Breast epithelium (tissue), 4 donors: ENCODE measurements around the gene EHD3. TPM values are rescaled to one million over a fixed set of nuclear protein-coding genes. Genes with fewer than 3 reads are reported as not detected.

Source experiments
- DNase-seq, 2 donors: peaks; one replicate each; pipeline ENCODE4 v3.0.0-alpha.2; 2019; ENCODE audit warnings: low spot score in 2 of 2
- H3K27ac ChIP-seq, 2 donors: fragments of 200-600 bp; sonication (generic) in 1 of 2; one replicate each; pipeline ENCODE4 v1.5.1; 2016 to 2019; ENCODE audit warnings: mild to moderate bottlenecking in 1 of 2
- H3K27me3 ChIP-seq, 2 donors: fragments of 200-600 bp; sonication (generic) in 1 of 2; one replicate each; pipeline versions ENCODE4 v1.5.1 to v1.6.0; 2017 to 2019; ENCODE audit warnings: control low read depth in 1 of 2, mild to moderate bottlenecking in 1 of 2
- H3K36me3 ChIP-seq: fragments of 200-600 bp; one replicate; pipeline ENCODE4 v1.5.1; 2019
- H3K4me1 ChIP-seq, 2 donors: fragments of 200-600 bp; sonication (generic); one replicate each; pipeline ENCODE4 v1.5.1; 2016 to 2019; ENCODE audit warnings: control low read depth in 1 of 2
- H3K4me3 ChIP-seq, 3 donors: fragments of 200-600 bp; sonication (generic); 1 replicate in 2 of 3; 2 replicates in 1 of 3; pipeline ENCODE4 v1.5.1; 2016 to 2019; ENCODE audit warnings: mild to moderate bottlenecking in 3 of 3, moderate library complexity in 2 of 3
- H3K9me3 ChIP-seq, 2 donors: fragments of 200-600 bp; sonication (generic) in 1 of 2; one replicate each; pipeline ENCODE4 v1.5.1; 2016 to 2019; ENCODE audit warnings: control low read depth in 1 of 2
- POLR2A ChIP-seq: fragments of 450-650 bp; IDR thresholded peaks from one replicate; pipeline ENCODE4 v1.6.1; 2016; ENCODE audit warnings: antibody characterized with exemption, mild to moderate bottlenecking, moderate library complexity
- POLR2AphosphoS5 ChIP-seq, 3 donors: sonication (generic); formaldehyde crosslinking; IDR thresholded peaks; one replicate each; pipeline ENCODE4 v1.6.1; 2017; ENCODE audit warnings: antibody characterized with exemption in 3 of 3
- intact Hi-C: fragments of 100-400 bp; cut with DNase I; formaldehyde crosslinking; loops from one replicate; pipeline ENCODE4 v1.15.1; 2023; ENCODE audit warnings: low total_unique reads
- total RNA-seq, 3 donors: library from RNA; depleted of rRNA; stranded (reverse); fragments of >200 nt; gene quantifications; one replicate each; pipeline ENCODE4 v1.1.0, GENCODE V29; 2016
- TF ChIP-seq, protein P1 (sequence below), 3 donors: fragments of 450-650 bp; IDR thresholded peaks; one replicate each; pipeline ENCODE4 v1.5.1; 2016 to 2017; ENCODE audit warnings: antibody characterized with exemption in 3 of 3, mild to moderate bottlenecking in 3 of 3, moderate library complexity in 3 of 3

EHD3 gene
- total RNA-seq, 3 donors from 2014 or later = 2.7 to 10.1 (median 9.2) TPM

DNA sequence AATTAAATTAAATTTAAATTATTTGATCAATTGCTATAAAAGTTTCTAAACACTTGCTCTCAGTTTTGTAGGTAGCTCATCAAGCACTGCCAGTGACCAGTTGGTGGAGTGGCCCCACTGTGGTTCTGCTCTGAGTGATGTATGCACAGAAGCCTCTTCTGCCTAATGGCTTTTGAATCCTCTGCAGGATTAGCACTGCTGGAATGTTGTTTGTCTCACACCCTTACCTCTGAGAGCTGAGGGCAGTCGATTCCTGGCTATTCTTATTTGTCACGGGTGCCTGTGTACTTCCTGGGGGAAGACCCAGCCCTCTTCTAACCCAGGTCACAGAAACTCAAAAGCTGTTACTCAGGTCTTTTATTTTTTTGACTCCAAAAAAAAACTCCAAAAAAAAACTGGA, 26.2 kb upstream of the EHD3 start:
- Histone ChIP-seq H3K27ac (no peak overlapping the region), H3K9me3 (no peaks in the 10 kb centered on the region), H3K36me3 (no peaks in the 10 kb centered on the region), H3K4me1 (no peaks in the 10 kb centered on the region), H3K4me3 (no peak overlapping the region), H3K27me3 (no peaks in the 10 kb centered on the region)
- no peak for DNase-seq
- TF ChIP-seq POLR2AphosphoS5 (IDR thresholded peaks at IDR 0.05) (no peak), POLR2A (no peak)
- TF ChIP-seq, protein P1, sequence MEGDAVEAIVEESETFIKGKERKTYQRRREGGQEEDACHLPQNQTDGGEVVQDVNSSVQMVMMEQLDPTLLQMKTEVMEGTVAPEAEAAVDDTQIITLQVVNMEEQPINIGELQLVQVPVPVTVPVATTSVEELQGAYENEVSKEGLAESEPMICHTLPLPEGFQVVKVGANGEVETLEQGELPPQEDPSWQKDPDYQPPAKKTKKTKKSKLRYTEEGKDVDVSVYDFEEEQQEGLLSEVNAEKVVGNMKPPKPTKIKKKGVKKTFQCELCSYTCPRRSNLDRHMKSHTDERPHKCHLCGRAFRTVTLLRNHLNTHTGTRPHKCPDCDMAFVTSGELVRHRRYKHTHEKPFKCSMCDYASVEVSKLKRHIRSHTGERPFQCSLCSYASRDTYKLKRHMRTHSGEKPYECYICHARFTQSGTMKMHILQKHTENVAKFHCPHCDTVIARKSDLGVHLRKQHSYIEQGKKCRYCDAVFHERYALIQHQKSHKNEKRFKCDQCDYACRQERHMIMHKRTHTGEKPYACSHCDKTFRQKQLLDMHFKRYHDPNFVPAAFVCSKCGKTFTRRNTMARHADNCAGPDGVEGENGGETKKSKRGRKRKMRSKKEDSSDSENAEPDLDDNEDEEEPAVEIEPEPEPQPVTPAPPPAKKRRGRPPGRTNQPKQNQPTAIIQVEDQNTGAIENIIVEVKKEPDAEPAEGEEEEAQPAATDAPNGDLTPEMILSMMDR (IDR thresholded peaks at IDR 0.05) = no peak
- intact Hi-C loops = no loop called here

DNA sequence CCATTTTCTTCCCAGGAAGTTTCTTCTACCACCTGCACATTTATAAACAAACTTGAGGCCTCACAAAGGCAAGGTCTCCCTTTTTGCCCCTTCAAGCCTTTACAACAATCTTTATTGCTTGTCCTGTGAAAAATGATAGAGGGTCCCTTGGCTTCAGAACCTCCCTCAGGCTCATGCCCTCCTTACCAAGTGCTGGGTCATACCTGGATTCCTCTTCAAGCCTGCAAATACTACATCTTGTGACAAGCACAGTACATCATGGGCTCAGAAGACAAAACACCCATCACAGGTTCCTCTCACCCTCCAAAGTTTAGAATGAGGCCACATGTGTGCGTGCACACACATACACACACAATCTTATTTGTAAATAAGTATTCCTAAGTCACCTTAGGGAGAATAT, 25.7 kb upstream of the EHD3 start:
- intact Hi-C loops = no loop called here
- no peak overlapping the region for H3K4me3 ChIP-seq
- H3K36me3 ChIP-seq = no peaks in the 10 kb centered on the region
- H3K4me1 ChIP-seq = no peaks in the 10 kb centered on the region
- no peak for TF ChIP-seq POLR2AphosphoS5 (IDR thresholded peaks at IDR 0.05)
- no peak for TF ChIP-seq POLR2A
- TF ChIP-seq, protein P1 (IDR thresholded peaks at IDR 0.05) = no peak
- no peaks in the 10 kb centered on the region for H3K27me3 ChIP-seq
- no peaks in the 10 kb centered on the region for H3K9me3 ChIP-seq
- H3K27ac ChIP-seq = no peak overlapping the region
- no peak for DNase-seq

DNA sequence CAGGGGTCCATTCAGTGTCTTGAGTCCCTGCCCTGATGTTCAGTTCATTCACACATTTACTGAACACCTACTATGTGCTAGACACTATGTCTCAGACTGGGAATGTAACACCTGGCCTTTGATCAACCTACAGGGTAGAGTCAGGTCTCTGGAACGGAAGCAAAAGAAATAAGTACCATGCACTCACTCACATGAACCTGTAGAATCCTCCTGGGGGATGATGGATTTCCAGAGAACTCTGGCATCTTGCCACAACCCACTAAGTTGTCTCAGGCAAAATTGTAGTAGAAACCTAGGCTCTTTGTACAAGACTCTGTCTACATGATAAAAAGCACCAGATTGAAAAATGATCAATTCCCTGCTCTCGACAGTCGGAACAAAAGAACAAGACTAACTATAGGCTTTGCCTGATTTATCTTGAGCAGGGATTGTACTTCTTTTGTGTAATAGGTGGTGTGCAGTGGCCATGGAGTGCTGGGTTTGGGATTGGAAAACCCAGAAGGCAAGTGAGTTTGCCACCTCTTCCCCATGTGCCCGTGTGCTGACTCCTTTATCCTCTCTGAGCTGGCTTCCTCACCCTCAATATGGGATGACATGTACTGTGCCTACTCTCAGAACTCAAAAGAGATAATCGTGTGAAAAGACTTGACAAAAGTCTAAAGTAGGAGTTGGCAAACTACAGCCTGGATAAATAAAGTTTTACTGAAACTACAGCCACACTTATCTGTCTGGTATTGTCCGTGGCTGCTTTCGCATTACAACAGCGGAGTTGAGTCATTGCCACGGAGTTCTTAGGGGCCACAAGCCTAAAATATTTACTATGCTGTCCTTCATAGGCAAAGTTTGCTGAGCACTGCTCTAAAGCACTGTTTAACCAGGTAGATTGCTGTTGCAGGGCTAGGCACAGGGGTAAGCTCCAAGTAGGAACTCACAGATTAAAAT, 21.0 kb upstream of the EHD3 start:
- Histone ChIP-seq H3K27ac (no peak overlapping the region), H3K4me3 (no peak overlapping the region), H3K4me1 (no peaks in the 10 kb centered on the region), H3K27me3 (no peaks in the 10 kb centered on the region), H3K9me3 (no peaks in the 10 kb centered on the region), H3K36me3 (no peaks in the 10 kb centered on the region)
- intact Hi-C loops = no loop called here
- TF ChIP-seq POLR2A (no peak), POLR2AphosphoS5 (IDR thresholded peaks at IDR 0.05) (no peak)
- TF ChIP-seq, protein P1 (IDR thresholded peaks at IDR 0.05) = no peak
- DNase-seq = no peak

DNA sequence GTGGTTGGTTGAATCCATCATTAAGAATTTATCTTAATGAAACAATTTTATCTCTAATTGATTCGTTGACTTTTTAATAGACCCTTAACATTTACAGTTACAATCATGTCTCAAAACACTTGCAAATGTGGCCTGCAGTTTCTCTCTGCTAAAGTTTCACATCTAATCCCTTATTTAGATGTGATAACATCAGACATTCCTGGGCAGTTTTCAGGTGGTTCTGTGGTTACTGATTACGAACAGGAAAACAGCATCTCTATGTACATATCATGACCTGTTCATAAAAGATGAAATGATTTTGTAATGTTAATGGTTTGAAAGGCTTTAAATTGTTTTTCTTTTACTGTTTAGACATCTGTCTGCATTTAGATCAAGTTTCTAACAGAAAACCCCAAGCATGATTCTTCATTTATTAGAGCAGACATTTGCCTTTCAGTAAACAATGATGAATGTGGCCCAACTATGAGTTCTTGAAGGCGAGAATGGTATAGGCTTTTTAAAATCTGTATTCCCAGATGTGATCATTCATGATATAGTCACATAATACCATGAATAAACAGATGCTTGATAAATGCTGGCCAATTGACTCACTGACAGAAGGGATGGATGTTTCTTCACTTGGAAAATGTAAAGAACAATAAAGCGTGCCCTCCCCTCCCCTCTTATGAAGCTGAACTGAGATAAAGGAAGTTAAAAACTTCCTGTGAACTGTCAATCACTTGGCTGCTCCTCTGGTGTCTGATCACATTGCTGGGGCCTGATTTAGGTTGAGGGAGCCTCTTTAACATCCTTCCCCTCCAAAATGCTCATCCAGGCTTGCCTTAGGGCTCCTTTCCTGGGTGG, 20.1 kb upstream of the EHD3 start:
- intact Hi-C loops = no loop called here
- no peaks in the 10 kb centered on the region for H3K36me3 ChIP-seq

More for the DNA sequence above, 20.1 kb upstream of the EHD3 start:
- H3K27me3 ChIP-seq = no peaks in the 10 kb centered on the region
- no peak for TF ChIP-seq POLR2AphosphoS5 (IDR thresholded peaks at IDR 0.05)
- no peak for TF ChIP-seq POLR2A
- TF ChIP-seq, protein P1 (IDR thresholded peaks at IDR 0.05) = no peak
- no peaks in the 10 kb centered on the region for H3K4me1 ChIP-seq
- H3K4me3 ChIP-seq = no peak overlapping the region
- H3K27ac ChIP-seq = no peak overlapping the region
- no peaks in the 10 kb centered on the region for H3K9me3 ChIP-seq
- DNase-seq = no peak
